ENCODE measurements around the gene ZNF547. TPM values are rescaled to one million over a fixed set of nuclear protein-coding genes. Genes with fewer than 3 reads are reported as not detected.

ZNF547 gene
- total and polyA plus RNA-seq, 2 of the 8 experiments (the other 6 are each of a cell fraction or from before 2014, with no cell fraction given): 1.1 to 2.1 TPM

DNA sequence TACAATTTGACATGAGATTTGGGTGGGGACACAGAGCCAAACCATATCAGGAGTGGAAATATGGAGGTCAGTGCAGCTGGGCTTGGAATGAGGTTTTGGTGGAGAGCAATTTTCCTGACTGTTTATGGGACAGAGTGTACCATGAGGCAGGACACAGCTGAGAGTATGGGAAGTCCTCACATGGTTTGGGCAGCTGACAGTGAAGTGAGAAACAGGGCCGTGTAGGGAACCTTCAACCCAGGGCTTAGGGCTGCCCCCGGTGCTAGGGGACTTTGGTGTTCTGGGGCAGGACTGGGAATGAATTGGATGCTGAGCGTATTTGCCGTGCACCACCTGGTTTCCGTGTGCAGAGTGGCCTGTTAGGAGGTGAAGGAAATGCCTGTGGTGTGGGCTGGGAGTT, 32.4 kb downstream of the ZNF547 start:
- Histone ChIP-seq H3K79me1 (ENCODE audit: low read depth, low read length) (no peaks in the 10 kb centered on the region; the same call in 1 of the 2 replicates), H3K4me3 (ENCODE audit: extremely low read depth in 1 of 4, insufficient read depth in 2 of 4, low read depth in 3 of 4, low read length in 4 of 4) (no peak overlapping the region), H4K91ac (replicated peaks; ENCODE audit: insufficient read length, low read length) (no peak overlapping the region), H2AK5ac (ENCODE audit: low read depth, low read length) (no peak overlapping the region), H3K9me3 (ENCODE audit: insufficient read depth in 2 of 2, low read depth in 1 of 2, low read length in 1 of 2) (no peaks in the 10 kb centered on the region), H4K20me1 (replicated peaks in 1 of 2; ENCODE audit: control insufficient read depth in 1 of 2, insufficient read depth in 2 of 2, low read length in 2 of 2) (no peaks in the 10 kb centered on the region), H2BK15ac (ENCODE audit: low read length) (no peak overlapping the region), H3K23ac (ENCODE audit: insufficient read length) (no peak overlapping the region), H3K14ac (ENCODE audit: insufficient read length) (no peak overlapping the region), H2BK120ac (replicated peaks; ENCODE audit: low read depth, low read length) (no peak overlapping the region), H4K8ac (ENCODE audit: extremely low read depth, insufficient read depth, low read length) (no peak overlapping the region), H2BK12ac (ENCODE audit: low read depth, low read length) (no peak overlapping the region), H3K4me2 (ENCODE audit: insufficient read depth in 1 of 2, low read depth in 2 of 2, low read length in 2 of 2) (no peak overlapping the region), H3K4ac (replicated peaks; ENCODE audit: insufficient read length, low read depth, low read length) (no peak overlapping the region), H2BK5ac (ENCODE audit: low read depth, low read length) (no peak overlapping the region), H3K56ac (replicated peaks; ENCODE audit: insufficient read length, low read depth, low read length) (no peak overlapping the region), H3K27me3 (replicated peaks in 1 of 4; ENCODE audit: control insufficient read depth in 3 of 4, extremely low read depth in 1 of 4, insufficient read depth in 3 of 4, low read length in 3 of 4) (no peaks in the 10 kb centered on the region), H4K5ac (ENCODE audit: insufficient read length, low read depth, low read length) (no peak overlapping the region), H3K4me1 (replicated peaks in 1 of 4; ENCODE audit: control insufficient read depth in 3 of 4, insufficient read depth in 4 of 4, low read length in 3 of 4) (no peaks in the 10 kb centered on the region), H3K23me2 (ENCODE audit: low read depth, low read length) (no peaks in the 10 kb centered on the region), H3K36me3 (ENCODE audit: control insufficient read depth in 2 of 4, insufficient read depth in 4 of 4, low read length in 3 of 4) (peaks cover 0 to 21% (median 14%) of the 10 kb centered on the region in 4 experiments; a peak in 6 of 8 replicates), H3K18ac (ENCODE audit: extremely low read depth, low read length) (no peak overlapping the region), H2BK20ac (ENCODE audit: low read length) (no peak overlapping the region), H2AFZ (ENCODE audit: low read length) (no peak overlapping the region), H3K9ac (replicated peaks in 1 of 4; ENCODE audit: extremely low read depth in 1 of 4, low read depth in 3 of 4, low read length in 3 of 4) (no peak overlapping the region), H3K27ac (ENCODE audit: low read depth, low read length) (no peak overlapping the region), H3K79me2 (ENCODE audit: control insufficient read depth in 1 of 2, insufficient read depth in 2 of 2, low read length in 2 of 2) (peaks cover 1 to 22% of the 10 kb centered on the region in 2 experiments; a peak in 3 of 4 replicates)
- ChIA-PET CTCF (ENCODE audit: partially characterized antibody) (no interaction called here), POLR2A (ENCODE audit: partially characterized antibody) (no interaction called here)
- WGBS, 2 experiments (ENCODE audit: extremely low coverage in 1 of 2, insufficient coverage in 1 of 2, insufficient read length in 1 of 2, insufficient replicate concordance in 2 of 2, low coverage in 1 of 2, low lambda C conversion rate in 2 of 2, missing lambda C conversion rate in 1 of 2): 88% methylated on average over 5 of the region's 5 CpGs; no CpG with 5 or more reads in 1 of the 2 experiments
- FAIRE-seq (no peak), DNase-seq (ENCODE audit: low read depth in 1 of 2, low spot score in 2 of 2) (no peak)
- TF ChIP-seq SRF (IDR thresholded peaks at IDR 0.05; ENCODE audit: low read depth, low read length) (no peak), EGR1 (IDR thresholded peaks at IDR 0.05; ENCODE audit: borderline replicate concordance, low read depth, low read length) (no peak), NANOG (IDR thresholded peaks at IDR 0.05; ENCODE audit: insufficient read depth, low read depth, low read length, poor library complexity, severe bottlenecking) (no peak), MAFK (IDR thresholded peaks at IDR 0.05; ENCODE audit: low read depth, low read length) (no peak), POLR2AphosphoS5 (IDR thresholded peaks at IDR 0.05; ENCODE audit: low read depth, low read length) (no peak), TEAD4 (IDR thresholded peaks at IDR 0.05; ENCODE audit: low read depth, low read length) (no peak), SP1 (IDR thresholded peaks at IDR 0.05; ENCODE audit: low read depth, low read length) (no peak), TAF7 (optimal IDR thresholded peaks at IDR 0.05; ENCODE audit: borderline replicate concordance, low read depth, low read length) (no peak), TAF1 (IDR thresholded peaks at IDR 0.05; ENCODE audit: low read depth, low read length) (no peak)
- TF ChIP-seq, protein P1, sequence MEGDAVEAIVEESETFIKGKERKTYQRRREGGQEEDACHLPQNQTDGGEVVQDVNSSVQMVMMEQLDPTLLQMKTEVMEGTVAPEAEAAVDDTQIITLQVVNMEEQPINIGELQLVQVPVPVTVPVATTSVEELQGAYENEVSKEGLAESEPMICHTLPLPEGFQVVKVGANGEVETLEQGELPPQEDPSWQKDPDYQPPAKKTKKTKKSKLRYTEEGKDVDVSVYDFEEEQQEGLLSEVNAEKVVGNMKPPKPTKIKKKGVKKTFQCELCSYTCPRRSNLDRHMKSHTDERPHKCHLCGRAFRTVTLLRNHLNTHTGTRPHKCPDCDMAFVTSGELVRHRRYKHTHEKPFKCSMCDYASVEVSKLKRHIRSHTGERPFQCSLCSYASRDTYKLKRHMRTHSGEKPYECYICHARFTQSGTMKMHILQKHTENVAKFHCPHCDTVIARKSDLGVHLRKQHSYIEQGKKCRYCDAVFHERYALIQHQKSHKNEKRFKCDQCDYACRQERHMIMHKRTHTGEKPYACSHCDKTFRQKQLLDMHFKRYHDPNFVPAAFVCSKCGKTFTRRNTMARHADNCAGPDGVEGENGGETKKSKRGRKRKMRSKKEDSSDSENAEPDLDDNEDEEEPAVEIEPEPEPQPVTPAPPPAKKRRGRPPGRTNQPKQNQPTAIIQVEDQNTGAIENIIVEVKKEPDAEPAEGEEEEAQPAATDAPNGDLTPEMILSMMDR (IDR thresholded peaks at IDR 0.05; ENCODE audit: control extremely low read depth in 1 of 3, insufficient read depth in 1 of 3, low read depth in 1 of 3, low read length in 3 of 3): no peak
- TF ChIP-seq, protein P2, sequence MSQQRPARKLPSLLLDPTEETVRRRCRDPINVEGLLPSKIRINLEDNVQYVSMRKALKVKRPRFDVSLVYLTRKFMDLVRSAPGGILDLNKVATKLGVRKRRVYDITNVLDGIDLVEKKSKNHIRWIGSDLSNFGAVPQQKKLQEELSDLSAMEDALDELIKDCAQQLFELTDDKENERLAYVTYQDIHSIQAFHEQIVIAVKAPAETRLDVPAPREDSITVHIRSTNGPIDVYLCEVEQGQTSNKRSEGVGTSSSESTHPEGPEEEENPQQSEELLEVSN (IDR thresholded peaks at IDR 0.05): no peak

Data from H1 (cell line).